22Rv1 (cell line): ENCODE results near the gene TNS3.

Experiments used
- ZFX ChIP-seq: fragments of 450-650 bp; IDR thresholded peaks from 2 replicates; pipeline ENCODE4 v1.6.1; 2017; ENCODE audit warnings: antibody characterized with exemption, borderline replicate concordance
- TF ChIP-seq, protein P1 (sequence below): fragments of 450-650 bp; IDR thresholded peaks from 2 replicates; pipeline ENCODE4 v1.5.1; 2017; ENCODE audit warnings: mild to moderate bottlenecking

DNA sequence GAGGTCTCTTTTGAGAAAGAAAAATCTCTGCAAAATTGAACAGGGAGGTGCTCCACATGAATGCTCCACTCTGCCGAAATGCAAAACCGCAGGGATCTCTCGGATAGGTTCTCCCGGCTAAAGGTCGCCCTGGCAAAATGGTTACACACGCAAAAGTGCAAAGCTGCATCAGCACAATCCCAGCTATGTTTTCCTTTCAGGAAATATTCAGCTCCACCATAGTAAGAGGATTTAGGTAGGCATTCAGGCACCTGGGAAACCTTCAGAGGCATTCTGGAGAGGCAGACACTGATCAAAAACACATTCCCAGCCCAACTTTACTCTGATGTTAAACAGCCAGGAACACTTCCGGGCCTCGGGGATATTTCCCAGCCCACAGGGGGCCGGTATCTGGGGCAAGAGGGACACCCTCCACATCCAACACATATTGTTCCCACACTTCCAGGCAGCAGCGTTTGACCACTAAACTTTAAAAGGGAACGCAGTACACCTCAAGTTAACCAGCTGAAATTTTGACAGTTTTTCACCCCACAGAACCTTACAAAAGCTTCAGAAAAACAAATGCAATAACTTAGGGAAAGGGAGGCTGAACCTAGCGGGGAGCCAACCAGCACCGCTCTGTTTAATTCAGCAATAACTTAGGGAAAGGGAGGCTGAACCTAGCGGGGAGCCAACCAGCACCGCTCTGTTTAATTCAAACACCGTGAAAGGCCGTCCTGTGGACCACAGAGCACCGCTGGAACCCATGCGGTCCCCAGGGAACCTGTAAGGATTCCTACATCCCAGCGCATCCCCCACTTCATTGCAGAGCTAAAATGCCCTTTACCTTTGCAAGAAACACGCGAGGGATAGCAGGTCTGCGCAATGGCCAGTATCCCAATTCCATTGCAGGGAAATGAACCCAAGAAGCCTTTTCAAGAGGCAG is 45.9 kb downstream of the TNS3 start:
- TF ChIP-seq, protein P1, sequence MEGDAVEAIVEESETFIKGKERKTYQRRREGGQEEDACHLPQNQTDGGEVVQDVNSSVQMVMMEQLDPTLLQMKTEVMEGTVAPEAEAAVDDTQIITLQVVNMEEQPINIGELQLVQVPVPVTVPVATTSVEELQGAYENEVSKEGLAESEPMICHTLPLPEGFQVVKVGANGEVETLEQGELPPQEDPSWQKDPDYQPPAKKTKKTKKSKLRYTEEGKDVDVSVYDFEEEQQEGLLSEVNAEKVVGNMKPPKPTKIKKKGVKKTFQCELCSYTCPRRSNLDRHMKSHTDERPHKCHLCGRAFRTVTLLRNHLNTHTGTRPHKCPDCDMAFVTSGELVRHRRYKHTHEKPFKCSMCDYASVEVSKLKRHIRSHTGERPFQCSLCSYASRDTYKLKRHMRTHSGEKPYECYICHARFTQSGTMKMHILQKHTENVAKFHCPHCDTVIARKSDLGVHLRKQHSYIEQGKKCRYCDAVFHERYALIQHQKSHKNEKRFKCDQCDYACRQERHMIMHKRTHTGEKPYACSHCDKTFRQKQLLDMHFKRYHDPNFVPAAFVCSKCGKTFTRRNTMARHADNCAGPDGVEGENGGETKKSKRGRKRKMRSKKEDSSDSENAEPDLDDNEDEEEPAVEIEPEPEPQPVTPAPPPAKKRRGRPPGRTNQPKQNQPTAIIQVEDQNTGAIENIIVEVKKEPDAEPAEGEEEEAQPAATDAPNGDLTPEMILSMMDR, result no peak
- no peak for TF ChIP-seq ZFX
